Measurements from ENCODE around the gene ACVR1B. TPM values are rescaled to one million over a fixed set of nuclear protein-coding genes. Genes with fewer than 3 reads are reported as not detected.

ACVR1B gene
- total RNA-seq (2014; rRNA removed; shearing (Covaris generic)) = 19.8 and 22.4 TPM in 2 replicates

DNA sequence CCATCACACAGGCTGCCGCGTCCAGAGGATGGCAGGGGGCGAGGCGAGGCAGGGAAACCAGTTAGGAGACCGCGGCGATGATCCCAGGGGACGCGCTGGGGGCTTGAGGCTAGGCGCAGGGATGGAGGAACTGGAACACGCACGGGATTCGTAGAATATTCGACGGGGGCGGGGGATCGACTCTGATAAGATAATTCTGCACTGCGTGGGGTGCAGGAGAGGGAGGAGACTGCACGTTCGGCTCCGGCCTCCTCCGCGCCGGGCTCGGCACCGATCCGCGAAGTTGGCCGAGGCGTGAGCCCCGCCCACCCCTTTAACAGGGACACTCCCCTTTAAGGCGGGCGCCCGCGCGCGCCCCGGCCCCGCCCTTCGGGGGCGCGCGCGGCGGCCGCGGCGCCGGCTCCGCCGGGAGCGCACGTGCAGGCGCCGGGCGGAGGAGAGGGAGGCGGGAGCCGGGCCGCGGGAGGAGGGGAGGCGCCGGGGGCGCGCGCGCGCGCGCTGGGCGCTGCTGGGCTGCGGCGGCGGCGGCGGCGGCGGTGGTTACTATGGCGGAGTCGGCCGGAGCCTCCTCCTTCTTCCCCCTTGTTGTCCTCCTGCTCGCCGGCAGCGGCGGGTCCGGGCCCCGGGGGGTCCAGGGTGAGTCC is at the start of gene ACVR1B:
Gene ACVR1B (plus strand): TSS at position 501 of the 644 bp plus-strand sequence. CDS start 45 bp downstream, at position 546.
- Histone ChIP-seq H3K36me3 (no peaks in the 10 kb centered on the region), H3K4me3 (peak within 1 kb of the TSS; percentile 99), H3K4me1 (0 out of 2 replicates have a peak, but pooled peaks cover 5% of the 10 kb centered on the region), H3K9me3 (replicated peaks) (no peaks in the 10 kb centered on the region), H3K27me3 (no peaks in the 10 kb centered on the region), H3K27ac (peak within 1 kb of the TSS; percentile 78)
- DNase-seq = peak; percentile 94

GRCh38 chr12:51901881-51902280 is 49.6 kb upstream of the ACVR1B start:
- DNase-seq = no peak
- no peak overlapping the region for H3K4me3 ChIP-seq

GRCh38 chr12:51904951-51905470 is 46.5 kb upstream of the ACVR1B start:
- H3K9me3 ChIP-seq (replicated peaks) = no peaks in the 10 kb centered on the region
- DNase-seq = peak in 1 of 2 experiments; percentile 67
- H3K4me3 ChIP-seq = peak overlapping the region; percentile 13
- H3K4me1 ChIP-seq = peaks cover 20% of the 10 kb centered on the region
- peak overlapping the region; percentile 76 for H3K27ac ChIP-seq
- H3K27me3 ChIP-seq = no peaks in the 10 kb centered on the region
- H3K36me3 ChIP-seq = no peaks in the 10 kb centered on the region

More at GRCh38 chr12:51901881-51902280, 49.6 kb upstream of the ACVR1B start:
- H3K27ac ChIP-seq = no peak overlapping the region
- no peaks in the 10 kb centered on the region for H3K9me3 ChIP-seq (replicated peaks)
- peaks cover 8% of the 10 kb centered on the region for H3K27me3 ChIP-seq
- no peaks in the 10 kb centered on the region for H3K36me3 ChIP-seq
- H3K4me1 ChIP-seq = peaks cover 20% of the 10 kb centered on the region

- peak overlapping the region; percentile 13 for H3K4me3 ChIP-seq
- peaks cover 25% of the 10 kb centered on the region for H3K4me1 ChIP-seq
- peak overlapping the region; percentile 76 for H3K27ac ChIP-seq
- H3K36me3 ChIP-seq = no peaks in the 10 kb centered on the region
- H3K27me3 ChIP-seq = no peaks in the 10 kb centered on the region
- peak; percentile 74 to 86 for DNase-seq
- no peaks in the 10 kb centered on the region for H3K9me3 ChIP-seq (replicated peaks)
Measured at GRCh38 chr12:51905471-51906429, 45.7 kb upstream of the ACVR1B start.

- DNase-seq = no peak
- H3K36me3 ChIP-seq = no peaks in the 10 kb centered on the region
- H3K27me3 ChIP-seq = no peaks in the 10 kb centered on the region
- no peak overlapping the region for H3K27ac ChIP-seq
- no peak overlapping the region for H3K4me3 ChIP-seq
- no peaks in the 10 kb centered on the region for H3K9me3 ChIP-seq (replicated peaks)
- peaks cover 33% of the 10 kb centered on the region for H3K4me1 ChIP-seq
Measured at GRCh38 chr12:51906430-51907082, 44.9 kb upstream of the ACVR1B start.

DNA sequence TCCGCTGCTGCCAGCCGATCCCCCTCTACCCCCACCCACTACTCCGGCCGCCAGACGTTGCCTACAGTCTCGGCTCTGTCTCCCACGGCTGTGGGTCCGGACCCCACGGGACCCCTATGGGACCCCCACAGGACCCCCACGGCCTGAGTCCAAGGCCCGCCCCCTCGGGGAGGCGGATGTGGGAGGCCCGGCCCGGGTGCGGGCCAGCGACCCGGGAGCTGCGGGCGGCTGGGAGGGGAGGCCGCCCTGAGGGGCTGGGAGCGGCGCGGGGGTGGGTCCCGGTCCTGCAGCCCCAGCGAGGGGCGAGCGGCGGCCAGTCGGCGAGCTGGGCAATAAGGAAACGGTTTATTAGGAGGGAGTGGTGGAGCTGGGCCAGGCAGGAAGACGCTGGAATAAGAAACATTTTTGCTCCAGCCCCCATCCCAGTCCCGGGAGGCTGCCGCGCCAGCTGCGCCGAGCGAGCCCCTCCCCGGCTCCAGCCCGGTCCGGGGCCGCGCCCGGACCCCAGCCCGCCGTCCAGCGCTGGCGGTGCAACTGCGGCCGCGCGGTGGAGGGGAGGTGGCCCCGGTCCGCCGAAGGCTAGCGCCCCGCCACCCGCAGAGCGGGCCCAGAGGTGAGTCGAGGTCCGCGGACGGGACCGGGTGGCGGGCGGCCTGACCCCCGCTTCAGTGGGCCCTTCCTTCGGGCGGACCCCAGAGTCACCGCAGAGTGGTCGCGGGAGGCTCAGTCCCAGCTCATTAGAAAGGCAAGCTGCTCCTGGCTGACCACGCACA is 44.2 kb upstream of the ACVR1B start, which contains the start of gene ACVRL1:
Gene ACVRL1 (plus strand): TSS at position 422 of the 773 bp plus-strand sequence. CDS start 4,971 bp downstream, outside the sequence.
- no peak for DNase-seq
- Histone ChIP-seq H3K27me3 (no peaks in the 10 kb centered on the region), H3K9me3 (replicated peaks) (no peaks in the 10 kb centered on the region), H3K27ac (no peak within 1 kb of the TSS), H3K4me1 (peaks cover 40% of the 10 kb centered on the region), H3K36me3 (no peaks in the 10 kb centered on the region), H3K4me3 (no peak within 1 kb of the TSS)

- no peak for DNase-seq
Measured at GRCh38 chr12:51907856-51908425, 43.6 kb upstream of the ACVR1B start.

GRCh38 chr12:51908876-51909592 is 42.5 kb upstream of the ACVR1B start:
- peaks cover 45% of the 10 kb centered on the region for H3K4me1 ChIP-seq
- no peak overlapping the region for H3K27ac ChIP-seq
- no peaks in the 10 kb centered on the region for H3K27me3 ChIP-seq
- no peaks in the 10 kb centered on the region for H3K36me3 ChIP-seq
- H3K4me3 ChIP-seq = no peak overlapping the region
- H3K9me3 ChIP-seq (replicated peaks) = no peaks in the 10 kb centered on the region
- no peak for DNase-seq

More at GRCh38 chr12:51907856-51908425, 43.6 kb upstream of the ACVR1B start:
- Histone ChIP-seq H3K9me3 (replicated peaks) (no peaks in the 10 kb centered on the region), H3K27ac (no peak overlapping the region), H3K4me3 (no peak overlapping the region), H3K4me1 (peaks cover 45% of the 10 kb centered on the region), H3K36me3 (no peaks in the 10 kb centered on the region), H3K27me3 (no peaks in the 10 kb centered on the region)

GRCh38 chr12:51910168-51910567 is 41.3 kb upstream of the ACVR1B start:
- Histone ChIP-seq H3K4me1 (peaks cover 39% of the 10 kb centered on the region), H3K27ac (no peak overlapping the region), H3K9me3 (replicated peaks) (no peaks in the 10 kb centered on the region), H3K36me3 (no peaks in the 10 kb centered on the region), H3K4me3 (no peak overlapping the region), H3K27me3 (no peaks in the 10 kb centered on the region)
- DNase-seq = no peak

- Histone ChIP-seq H3K27me3 (no peaks in the 10 kb centered on the region), H3K9me3 (replicated peaks) (no peaks in the 10 kb centered on the region), H3K4me3 (no peak overlapping the region), H3K4me1 (peaks cover 34% of the 10 kb centered on the region), H3K27ac (no peak overlapping the region), H3K36me3 (no peaks in the 10 kb centered on the region)
- peak in 1 of 2 experiments; percentile 48 for DNase-seq
Measured at GRCh38 chr12:51910691-51911090, 40.8 kb upstream of the ACVR1B start.

- Histone ChIP-seq H3K27me3 (no peaks in the 10 kb centered on the region), H3K4me1 (peaks cover 28% of the 10 kb centered on the region), H3K27ac (no peak overlapping the region), H3K36me3 (no peaks in the 10 kb centered on the region), H3K4me3 (no peak overlapping the region), H3K9me3 (replicated peaks) (no peaks in the 10 kb centered on the region)
- DNase-seq = no peak
Measured at GRCh38 chr12:51911307-51911706, 40.2 kb upstream of the ACVR1B start.

DNA sequence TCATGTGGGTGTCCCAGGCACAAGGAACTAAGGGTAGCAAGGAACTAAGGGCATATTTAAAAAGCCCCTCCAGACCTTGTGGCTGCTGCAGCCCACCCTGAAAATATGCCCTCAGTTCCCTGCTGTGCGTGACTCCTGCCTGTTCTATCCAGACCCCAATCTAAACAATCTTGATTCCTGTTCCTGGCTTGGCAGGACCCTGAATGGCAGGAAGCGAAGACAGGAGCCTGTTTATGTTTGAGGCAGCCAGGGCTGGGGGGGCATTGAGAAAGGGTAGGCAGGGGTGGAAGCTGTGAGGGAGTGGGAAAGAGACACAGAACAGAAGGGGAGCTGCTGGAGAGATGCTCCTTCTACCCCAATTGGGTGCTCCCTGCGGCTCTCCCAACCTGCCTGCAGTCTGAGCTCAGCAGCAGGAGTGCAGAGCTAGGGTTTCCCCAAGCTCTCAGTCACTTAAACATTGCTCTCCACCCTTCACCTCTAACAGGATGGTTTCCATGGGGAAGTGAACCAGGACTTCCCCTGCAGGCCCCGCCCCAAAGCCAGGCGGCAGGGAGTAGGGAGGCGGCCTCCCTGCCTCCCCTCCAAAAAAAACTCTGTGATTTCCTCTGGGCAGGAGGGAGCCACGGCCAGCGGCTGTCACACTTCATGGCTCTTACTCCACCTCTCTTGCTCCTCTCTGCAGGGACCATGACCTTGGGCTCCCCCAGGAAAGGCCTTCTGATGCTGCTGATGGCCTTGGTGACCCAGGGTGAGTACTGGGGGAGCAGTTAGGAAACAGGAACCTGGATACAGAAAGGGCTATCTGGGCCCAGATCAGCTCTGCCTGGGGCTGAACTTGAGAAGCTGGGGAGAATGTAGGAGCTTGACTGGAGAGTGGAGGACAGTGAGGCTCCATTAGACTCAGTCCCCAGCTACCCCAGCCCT is 39.4 kb upstream of the ACVR1B start:
- no peaks in the 10 kb centered on the region for H3K27me3 ChIP-seq
- no peak overlapping the region for H3K27ac ChIP-seq
- no peaks in the 10 kb centered on the region for H3K36me3 ChIP-seq
- no peak overlapping the region for H3K4me3 ChIP-seq
- peak in 1 of 2 experiments; percentile 45 for DNase-seq
- H3K4me1 ChIP-seq = peaks cover 26% of the 10 kb centered on the region
- no peaks in the 10 kb centered on the region for H3K9me3 ChIP-seq (replicated peaks)

All from SJCRH30 (cell line).